ENCODE data around the gene ERCC6L2.

DNA sequence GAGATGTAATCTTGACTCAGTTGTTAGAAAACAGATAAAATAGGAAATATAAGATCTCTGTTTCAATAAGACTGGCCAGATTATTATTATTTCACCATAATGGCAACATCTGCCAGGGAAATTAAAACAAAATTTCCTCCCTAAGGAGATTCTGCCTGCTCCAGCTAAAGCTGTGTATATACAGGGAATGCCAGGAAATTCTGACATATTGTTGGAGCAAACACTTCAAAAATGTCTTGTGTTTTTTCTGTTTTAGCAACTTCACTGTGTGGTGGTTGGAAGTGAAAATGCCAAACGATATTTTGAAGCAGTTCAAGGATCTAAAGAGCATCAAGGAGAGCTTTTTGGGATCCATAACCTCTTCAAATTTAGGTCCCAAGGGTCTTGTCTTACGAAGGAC, 90.8 kb downstream of the ERCC6L2 start:
- TF ChIP-seq, protein P1, sequence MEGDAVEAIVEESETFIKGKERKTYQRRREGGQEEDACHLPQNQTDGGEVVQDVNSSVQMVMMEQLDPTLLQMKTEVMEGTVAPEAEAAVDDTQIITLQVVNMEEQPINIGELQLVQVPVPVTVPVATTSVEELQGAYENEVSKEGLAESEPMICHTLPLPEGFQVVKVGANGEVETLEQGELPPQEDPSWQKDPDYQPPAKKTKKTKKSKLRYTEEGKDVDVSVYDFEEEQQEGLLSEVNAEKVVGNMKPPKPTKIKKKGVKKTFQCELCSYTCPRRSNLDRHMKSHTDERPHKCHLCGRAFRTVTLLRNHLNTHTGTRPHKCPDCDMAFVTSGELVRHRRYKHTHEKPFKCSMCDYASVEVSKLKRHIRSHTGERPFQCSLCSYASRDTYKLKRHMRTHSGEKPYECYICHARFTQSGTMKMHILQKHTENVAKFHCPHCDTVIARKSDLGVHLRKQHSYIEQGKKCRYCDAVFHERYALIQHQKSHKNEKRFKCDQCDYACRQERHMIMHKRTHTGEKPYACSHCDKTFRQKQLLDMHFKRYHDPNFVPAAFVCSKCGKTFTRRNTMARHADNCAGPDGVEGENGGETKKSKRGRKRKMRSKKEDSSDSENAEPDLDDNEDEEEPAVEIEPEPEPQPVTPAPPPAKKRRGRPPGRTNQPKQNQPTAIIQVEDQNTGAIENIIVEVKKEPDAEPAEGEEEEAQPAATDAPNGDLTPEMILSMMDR (IDR thresholded peaks at IDR 0.05; ENCODE audit: insufficient read depth, low read length, poor library complexity, severe bottlenecking), result no peak
- TF ChIP-seq EZH2phosphoT487 (conservative IDR thresholded peaks at IDR 0.05; ENCODE audit: low read length), result no peak

All from SU-DHL-6 (cell line).